ENCODE results near the gene PRSS53. TPM values are rescaled to one million over a fixed set of nuclear protein-coding genes. Genes with fewer than 3 reads are reported as not detected.

The PRSS53 gene
- total RNA-seq, 6 experiments from 2014 or later = 2.3 to 14.8 (median 3.9) TPM

DNA sequence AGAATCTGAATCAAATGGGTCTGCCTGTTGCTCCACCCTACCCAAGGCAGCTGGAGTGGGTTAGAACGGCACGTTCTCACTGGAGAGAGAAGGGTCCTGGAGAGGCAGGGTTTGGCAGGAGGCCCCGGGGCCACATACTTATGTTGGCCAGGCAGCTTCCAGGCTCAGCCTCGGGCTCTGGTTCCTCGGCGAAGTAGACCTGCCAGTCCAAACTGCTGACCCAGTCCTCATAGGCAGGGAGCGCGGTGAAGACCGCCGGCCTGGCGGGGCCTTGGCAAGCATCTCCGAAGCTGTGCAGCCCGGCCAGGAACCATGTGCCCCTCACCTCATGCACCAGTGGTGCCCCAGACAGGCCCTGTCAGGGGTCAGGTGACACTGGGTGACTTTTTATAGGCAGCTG, 4.8 kb downstream of the PRSS53 start:
- no peak for ATAC-seq
- Histone ChIP-seq H3K27ac (no peak overlapping the region), H3K36me3 (peaks cover 0 to 43% (median 21%) of the 10 kb centered on the region in 4 donors), H3K9me3 (no peaks in the 10 kb centered on the region), H3K4me3 (no peak overlapping the region), H3K4me1 (no peaks in the 10 kb centered on the region), H3K27me3 (no peaks in the 10 kb centered on the region)
- TF ChIP-seq, protein P1, sequence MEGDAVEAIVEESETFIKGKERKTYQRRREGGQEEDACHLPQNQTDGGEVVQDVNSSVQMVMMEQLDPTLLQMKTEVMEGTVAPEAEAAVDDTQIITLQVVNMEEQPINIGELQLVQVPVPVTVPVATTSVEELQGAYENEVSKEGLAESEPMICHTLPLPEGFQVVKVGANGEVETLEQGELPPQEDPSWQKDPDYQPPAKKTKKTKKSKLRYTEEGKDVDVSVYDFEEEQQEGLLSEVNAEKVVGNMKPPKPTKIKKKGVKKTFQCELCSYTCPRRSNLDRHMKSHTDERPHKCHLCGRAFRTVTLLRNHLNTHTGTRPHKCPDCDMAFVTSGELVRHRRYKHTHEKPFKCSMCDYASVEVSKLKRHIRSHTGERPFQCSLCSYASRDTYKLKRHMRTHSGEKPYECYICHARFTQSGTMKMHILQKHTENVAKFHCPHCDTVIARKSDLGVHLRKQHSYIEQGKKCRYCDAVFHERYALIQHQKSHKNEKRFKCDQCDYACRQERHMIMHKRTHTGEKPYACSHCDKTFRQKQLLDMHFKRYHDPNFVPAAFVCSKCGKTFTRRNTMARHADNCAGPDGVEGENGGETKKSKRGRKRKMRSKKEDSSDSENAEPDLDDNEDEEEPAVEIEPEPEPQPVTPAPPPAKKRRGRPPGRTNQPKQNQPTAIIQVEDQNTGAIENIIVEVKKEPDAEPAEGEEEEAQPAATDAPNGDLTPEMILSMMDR (IDR thresholded peaks at IDR 0.05) = no peak
- peak in 1 of 3 donors; percentile 14 for DNase-seq
- intact Hi-C loops (cut with DNase I) = loop anchor here in 1 of 2 donors (10.0 kb wide), 1 partner anchor 99 kb away; the partner anchor contains the start of gene HSD3B7
- 100% methylated on average over 1 of the region's 13 CpGs for WGBS (ENCODE audit: insufficient coverage, low coverage, low lambda C conversion rate, missing lambda C conversion rate)

DNA sequence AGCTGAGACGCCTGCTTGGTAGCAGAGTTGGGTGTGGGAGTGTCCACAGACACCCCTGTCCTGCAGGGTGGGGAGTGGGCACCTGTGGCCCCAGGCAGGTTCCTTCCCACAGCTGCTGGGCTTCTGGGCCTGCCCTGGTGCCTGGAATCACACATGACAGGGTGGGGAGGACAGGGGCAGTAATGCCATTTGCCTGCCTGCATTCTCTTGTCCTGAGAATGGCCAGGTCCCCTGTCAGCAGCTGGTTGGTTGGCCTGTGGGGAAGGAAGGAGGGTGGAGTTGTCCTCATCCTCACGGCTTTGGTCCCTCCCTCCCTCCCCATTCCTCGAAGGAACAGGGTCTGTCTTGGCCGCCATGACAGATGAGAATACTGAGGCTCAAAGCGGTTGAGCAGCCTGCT, 5.2 kb downstream of the PRSS53 start:
- WGBS (ENCODE audit: insufficient coverage, low coverage, low lambda C conversion rate, missing lambda C conversion rate) = 86% methylated on average over 3 of the region's 5 CpGs
- H3K27ac ChIP-seq = no peak overlapping the region
- no peaks in the 10 kb centered on the region for H3K4me1 ChIP-seq
- TF ChIP-seq, protein P1 (IDR thresholded peaks at IDR 0.05) = no peak
- no peak for TF ChIP-seq POLR2A (IDR thresholded peaks at IDR 0.05)
- DNase-seq (no peak), ATAC-seq (no peak)
- H3K36me3 ChIP-seq = peaks cover 0 to 47% (median 19%) of the 10 kb centered on the region in 4 donors
- H3K9me3 ChIP-seq = no peaks in the 10 kb centered on the region
- intact Hi-C loops (cut with DNase I) = loop anchor here in 1 of 2 donors (10.0 kb wide), 1 partner anchor 99 kb away; the partner anchor contains the start of gene HSD3B7
- no peak overlapping the region for H3K4me3 ChIP-seq
- no peaks in the 10 kb centered on the region for H3K27me3 ChIP-seq

DNA sequence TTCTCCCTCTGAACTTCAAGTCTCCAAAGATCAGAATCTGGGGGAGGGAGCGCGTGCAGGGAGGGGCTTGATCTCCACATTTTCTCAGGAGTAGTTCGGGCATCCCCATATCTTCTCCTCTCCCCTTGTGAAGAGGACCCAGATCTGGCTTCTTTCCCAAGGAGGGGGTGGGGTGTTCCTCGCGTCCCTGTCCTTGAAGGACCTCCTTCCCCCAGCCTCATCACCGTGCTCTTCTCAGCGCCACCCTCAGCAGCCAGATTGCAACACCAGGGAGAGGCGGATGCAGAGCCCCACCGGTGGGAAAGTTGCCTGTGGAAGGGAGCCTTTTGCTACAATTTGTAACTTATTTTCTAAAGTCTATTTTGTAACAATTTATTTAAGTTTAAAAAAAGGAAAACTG, 5.7 kb downstream of the PRSS53 start:
- intact Hi-C loops (cut with DNase I) = loop anchor here in 1 of 2 donors (10.0 kb wide), 1 partner anchor 98 kb away; the partner anchor contains the start of gene HSD3B7
- ATAC-seq = no peak
- H3K4me1 ChIP-seq = no peaks in the 10 kb centered on the region
- H3K4me3 ChIP-seq = no peak overlapping the region
- DNase-seq = no peak
- H3K27me3 ChIP-seq = no peaks in the 10 kb centered on the region
- peaks cover 0 to 45% (median 19%) of the 10 kb centered on the region in 4 donors for H3K36me3 ChIP-seq
- 57% methylated on average over 7 of the region's 9 CpGs for WGBS (ENCODE audit: insufficient coverage, low coverage, low lambda C conversion rate, missing lambda C conversion rate)
- H3K9me3 ChIP-seq = no peaks in the 10 kb centered on the region
- TF ChIP-seq, protein P1 (IDR thresholded peaks at IDR 0.05) = no peak
- TF ChIP-seq POLR2A (IDR thresholded peaks at IDR 0.05) = no peak
- no peak overlapping the region for H3K27ac ChIP-seq

DNA sequence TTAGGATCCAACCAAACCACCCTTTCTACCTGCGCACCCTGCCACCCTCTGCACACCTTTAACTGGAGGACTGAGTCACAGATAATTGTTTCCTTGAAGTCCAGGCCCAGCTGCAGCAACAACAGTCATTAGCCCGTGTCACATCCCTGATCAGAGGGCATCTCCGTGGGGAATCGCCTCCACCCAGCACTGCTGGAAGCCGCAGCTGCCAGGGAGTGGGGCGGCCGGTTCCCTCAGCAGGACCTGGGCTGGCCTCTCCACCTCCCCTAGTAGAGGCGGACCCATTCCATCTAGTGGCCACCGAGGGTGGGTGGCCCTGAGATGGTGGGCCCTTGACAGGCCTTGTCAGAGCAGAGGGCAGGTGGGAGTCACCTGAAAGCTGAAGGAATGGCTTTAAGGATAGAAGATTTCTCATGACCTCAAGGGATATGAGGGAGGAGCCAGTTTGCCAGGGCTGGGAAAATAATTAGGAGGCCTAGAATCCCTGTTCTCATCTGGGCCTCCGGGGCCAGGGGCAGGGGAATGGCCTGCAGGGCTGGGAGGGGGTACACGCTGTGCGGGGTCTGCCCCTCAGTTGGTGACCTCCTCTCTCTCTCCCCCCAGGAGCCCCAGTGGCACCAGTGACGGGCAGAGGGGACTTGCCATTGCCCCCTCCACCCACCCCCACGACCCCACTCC, 6.2 kb downstream of the PRSS53 start:
- peak in 1 of 4 donors; percentile 6 for ATAC-seq
- no peak for DNase-seq
- Histone ChIP-seq H3K27me3 (no peaks in the 10 kb centered on the region), H3K27ac (no peak overlapping the region), H3K4me1 (no peaks in the 10 kb centered on the region), H3K4me3 (no peak overlapping the region), H3K9me3 (no peaks in the 10 kb centered on the region), H3K36me3 (peaks cover 0 to 40% (median 19%) of the 10 kb centered on the region in 4 donors)
- TF ChIP-seq POLR2A (IDR thresholded peaks at IDR 0.05) = no peak
- TF ChIP-seq, protein P1 (IDR thresholded peaks at IDR 0.05) = no peak
- 73% methylated on average over 3 of the region's 14 CpGs for WGBS (ENCODE audit: insufficient coverage, low coverage, low lambda C conversion rate, missing lambda C conversion rate)
- intact Hi-C loops (cut with DNase I) = loop anchor here in 1 of 2 donors (10.0 kb wide), 1 partner anchor 98 kb away; the partner anchor contains the start of gene HSD3B7

Measured in right lobe of liver (tissue), 6 donors.